Neural cell (in vitro differentiated cells): Measurements from ENCODE around the gene CDH1. TPM values are rescaled to one million over a fixed set of nuclear protein-coding genes. Genes with fewer than 3 reads are reported as not detected.

Source experiments
- H2AFZ ChIP-seq: fragments of 200-600, 300-800 bp; sonication (generic), shearing (Covaris generic); 2 replicates; pipeline ENCODE4 v1.6.0; 2014; ENCODE audit warnings: low read depth, mild to moderate bottlenecking, antibody characterized with exemption, low read length, moderate library complexity
- H3F3A ChIP-seq: fragments of 200-600 bp; shearing (Covaris generic); 2 replicates; pipeline ENCODE4 v1.6.1; 2016; ENCODE audit warnings: mild to moderate bottlenecking, moderate library complexity, mixed read lengths, antibody characterized with exemption, low read length; ENCODE audit not compliant: insufficient read depth, poor library complexity, severe bottlenecking
- H3K27ac ChIP-seq: fragments of 200-600, 300-800 bp; sonication (generic), shearing (Covaris generic); 2 replicates; pipeline ENCODE4 v1.5.1; 2014; ENCODE audit warnings: mild to moderate bottlenecking, low read length, moderate library complexity
- H3K27me3 ChIP-seq: fragments of 300-800, 200-600 bp; sonication (generic), shearing (Covaris generic); 2 replicates; pipeline ENCODE4 v1.6.0; 2014; ENCODE audit warnings: mild to moderate bottlenecking, low read depth, low read length, moderate library complexity; ENCODE audit not compliant: insufficient read depth
- H3K36me3 ChIP-seq: fragments of 300-800, 200-600 bp; sonication (generic), shearing (Covaris generic); 2 replicates; pipeline ENCODE4 v1.5.1; 2014; ENCODE audit warnings: mild to moderate bottlenecking, antibody characterized with exemption, low read length, moderate library complexity; ENCODE audit not compliant: insufficient read depth
- H3K4me2 ChIP-seq: fragments of 300-800, 200-600 bp; sonication (generic), shearing (Covaris generic); 2 replicates; pipeline ENCODE4 v1.6.0; 2014; ENCODE audit warnings: mild to moderate bottlenecking, low read length
- H3K4me3 ChIP-seq: fragments of 300-800, 200-600 bp; sonication (generic), shearing (Covaris generic); 2 replicates; pipeline ENCODE4 v1.5.1; 2014; ENCODE audit warnings: mild to moderate bottlenecking, low read length, moderate library complexity
- H3K79me2 ChIP-seq: fragments of 200-600 bp; shearing (Covaris generic); replicated peaks from 2 replicates; pipeline ENCODE4 v1.6.0; 2014; ENCODE audit warnings: mild to moderate bottlenecking, low read length, moderate library complexity; ENCODE audit not compliant: insufficient read depth
- H3K9ac ChIP-seq: fragments of 300-800, 200-600 bp; sonication (generic), shearing (Covaris generic); 2 replicates; pipeline ENCODE4 v1.6.1; 2016; ENCODE audit warnings: mild to moderate bottlenecking, low read length, mixed read lengths
- H3K9me2 ChIP-seq: fragments of 200-600 bp; shearing (Covaris generic); 2 replicates; pipeline ENCODE4 v1.6.1; 2016; ENCODE audit warnings: mild to moderate bottlenecking, low read length, mixed read lengths; ENCODE audit not compliant: insufficient read depth
- H3K9me3 ChIP-seq: fragments of 200-600, 300-800 bp; sonication (generic), shearing (Covaris generic); 2 replicates; pipeline ENCODE4 v1.6.1; 2016; ENCODE audit warnings: mild to moderate bottlenecking, mixed run types, low read length, moderate library complexity, mixed read lengths
- H4K20me1 ChIP-seq: fragments of 200-600 bp; shearing (Covaris generic); 2 replicates; pipeline ENCODE4 v1.6.1; 2016; ENCODE audit warnings: mild to moderate bottlenecking, mixed run types; ENCODE audit not compliant: insufficient read depth
- EP300 ChIP-seq: fragments of 450-650 bp; conservative IDR thresholded peaks from 2 replicates; pipeline ENCODE4 v1.6.1; 2014; ENCODE audit warnings: antibody characterized with exemption, mild to moderate bottlenecking, moderate library complexity; ENCODE audit not compliant: poor library complexity, severe bottlenecking
- MXI1 ChIP-seq: fragments of 450-650 bp; conservative IDR thresholded peaks from 2 replicates; pipeline ENCODE4 v1.6.1; 2014; ENCODE audit warnings: antibody characterized with exemption, mild to moderate bottlenecking; ENCODE audit not compliant: poor library complexity, severe bottlenecking
- POLR2AphosphoS5 ChIP-seq: IDR thresholded peaks from 2 replicates; pipeline ENCODE4 v1.6.1; 2012
- RAD21 ChIP-seq: fragments of 450-650 bp; conservative IDR thresholded peaks from 2 replicates; pipeline ENCODE4 v1.6.1; 2014; ENCODE audit warnings: antibody characterized with exemption, mild to moderate bottlenecking, moderate library complexity
- SMC3 ChIP-seq: fragments of 450-650 bp; conservative IDR thresholded peaks from 2 replicates; pipeline ENCODE4 v1.6.1; 2014; ENCODE audit warnings: antibody characterized with exemption, mild to moderate bottlenecking, moderate library complexity; ENCODE audit not compliant: poor library complexity
- polyA minus RNA-seq: library from RNA; depleted of rRNA, polyadenylated mRNA; stranded (reverse); fragments of >200 nt; gene quantifications from 2 replicates; pipeline ENCODE4 v1.2.3, GENCODE V29; 2014
- polyA plus RNA-seq: library from polyadenylated mRNA; depleted of rRNA; stranded (reverse); fragments of >200 nt; gene quantifications from 2 replicates; pipeline ENCODE4 v1.2.3, GENCODE V29; 2014
- TF ChIP-seq, protein P1 (sequence below): fragments of 450-650 bp; IDR thresholded peaks from 2 replicates; pipeline ENCODE4 v1.5.1; 2014; ENCODE audit warnings: antibody characterized with exemption, mild to moderate bottlenecking, moderate library complexity; ENCODE audit not compliant: poor library complexity, severe bottlenecking
- TF ChIP-seq, protein P2 (sequence below): IDR thresholded peaks from 2 replicates; pipeline ENCODE4 v1.6.1; 2012; ENCODE audit warnings: borderline replicate concordance

Gene CDH1
- 0.86 and 1.2 TPM in 2 replicates for polyA plus RNA-seq
- 0.23 TPM in 1 of 2 replicates, not detected in the other for polyA minus RNA-seq

- Histone ChIP-seq H3K9me3 (no peaks in the 10 kb centered on the region), H3K36me3 (no peaks in the 10 kb centered on the region), H3K27ac (no peak within 1 kb of the TSS), H3K9me2 (no peaks in the 10 kb centered on the region), H3K4me2 (peak within 1 kb of the TSS; percentile 30), H4K20me1 (no peaks in the 10 kb centered on the region), H3F3A (no peaks in the 10 kb centered on the region), H3K4me3 (peak within 1 kb of the TSS; percentile 73), H3K9ac (peak within 1 kb of the TSS; percentile 5), H3K79me2 (no peaks in the 10 kb centered on the region), H2AFZ (no peak within 1 kb of the TSS), H3K27me3 (peaks cover 34% of the 10 kb centered on the region)
- TF ChIP-seq MXI1 (peak; percentile 20), SMC3 (no peak), EP300 (no peak), RAD21 (no peak), POLR2AphosphoS5 (no peak)
- TF ChIP-seq, protein P1, sequence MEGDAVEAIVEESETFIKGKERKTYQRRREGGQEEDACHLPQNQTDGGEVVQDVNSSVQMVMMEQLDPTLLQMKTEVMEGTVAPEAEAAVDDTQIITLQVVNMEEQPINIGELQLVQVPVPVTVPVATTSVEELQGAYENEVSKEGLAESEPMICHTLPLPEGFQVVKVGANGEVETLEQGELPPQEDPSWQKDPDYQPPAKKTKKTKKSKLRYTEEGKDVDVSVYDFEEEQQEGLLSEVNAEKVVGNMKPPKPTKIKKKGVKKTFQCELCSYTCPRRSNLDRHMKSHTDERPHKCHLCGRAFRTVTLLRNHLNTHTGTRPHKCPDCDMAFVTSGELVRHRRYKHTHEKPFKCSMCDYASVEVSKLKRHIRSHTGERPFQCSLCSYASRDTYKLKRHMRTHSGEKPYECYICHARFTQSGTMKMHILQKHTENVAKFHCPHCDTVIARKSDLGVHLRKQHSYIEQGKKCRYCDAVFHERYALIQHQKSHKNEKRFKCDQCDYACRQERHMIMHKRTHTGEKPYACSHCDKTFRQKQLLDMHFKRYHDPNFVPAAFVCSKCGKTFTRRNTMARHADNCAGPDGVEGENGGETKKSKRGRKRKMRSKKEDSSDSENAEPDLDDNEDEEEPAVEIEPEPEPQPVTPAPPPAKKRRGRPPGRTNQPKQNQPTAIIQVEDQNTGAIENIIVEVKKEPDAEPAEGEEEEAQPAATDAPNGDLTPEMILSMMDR, result no peak
- TF ChIP-seq, protein P2, sequence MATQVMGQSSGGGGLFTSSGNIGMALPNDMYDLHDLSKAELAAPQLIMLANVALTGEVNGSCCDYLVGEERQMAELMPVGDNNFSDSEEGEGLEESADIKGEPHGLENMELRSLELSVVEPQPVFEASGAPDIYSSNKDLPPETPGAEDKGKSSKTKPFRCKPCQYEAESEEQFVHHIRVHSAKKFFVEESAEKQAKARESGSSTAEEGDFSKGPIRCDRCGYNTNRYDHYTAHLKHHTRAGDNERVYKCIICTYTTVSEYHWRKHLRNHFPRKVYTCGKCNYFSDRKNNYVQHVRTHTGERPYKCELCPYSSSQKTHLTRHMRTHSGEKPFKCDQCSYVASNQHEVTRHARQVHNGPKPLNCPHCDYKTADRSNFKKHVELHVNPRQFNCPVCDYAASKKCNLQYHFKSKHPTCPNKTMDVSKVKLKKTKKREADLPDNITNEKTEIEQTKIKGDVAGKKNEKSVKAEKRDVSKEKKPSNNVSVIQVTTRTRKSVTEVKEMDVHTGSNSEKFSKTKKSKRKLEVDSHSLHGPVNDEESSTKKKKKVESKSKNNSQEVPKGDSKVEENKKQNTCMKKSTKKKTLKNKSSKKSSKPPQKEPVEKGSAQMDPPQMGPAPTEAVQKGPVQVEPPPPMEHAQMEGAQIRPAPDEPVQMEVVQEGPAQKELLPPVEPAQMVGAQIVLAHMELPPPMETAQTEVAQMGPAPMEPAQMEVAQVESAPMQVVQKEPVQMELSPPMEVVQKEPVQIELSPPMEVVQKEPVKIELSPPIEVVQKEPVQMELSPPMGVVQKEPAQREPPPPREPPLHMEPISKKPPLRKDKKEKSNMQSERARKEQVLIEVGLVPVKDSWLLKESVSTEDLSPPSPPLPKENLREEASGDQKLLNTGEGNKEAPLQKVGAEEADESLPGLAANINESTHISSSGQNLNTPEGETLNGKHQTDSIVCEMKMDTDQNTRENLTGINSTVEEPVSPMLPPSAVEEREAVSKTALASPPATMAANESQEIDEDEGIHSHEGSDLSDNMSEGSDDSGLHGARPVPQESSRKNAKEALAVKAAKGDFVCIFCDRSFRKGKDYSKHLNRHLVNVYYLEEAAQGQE, result no peak
These were observed at the start of gene CDH1 for GRCh38 chr16:68737046-68737729. CDH1 (plus strand) TSS chr16:68737292; CDS start chr16:68737416, 124 bp downstream.

- Histone ChIP-seq H3K36me3 (no peaks in the 10 kb centered on the region), H2AFZ (no peak overlapping the region), H3K4me2 (no peak overlapping the region), H3F3A (no peaks in the 10 kb centered on the region), H3K27ac (no peak overlapping the region), H3K79me2 (no peaks in the 10 kb centered on the region), H4K20me1 (no peaks in the 10 kb centered on the region), H3K9me2 (no peaks in the 10 kb centered on the region), H3K4me3 (no peak overlapping the region), H3K9ac (no peak overlapping the region), H3K9me3 (no peaks in the 10 kb centered on the region), H3K27me3 (no peaks in the 10 kb centered on the region)
- no peak for TF ChIP-seq POLR2AphosphoS5
- no peak for TF ChIP-seq MXI1
- TF ChIP-seq RAD21, result no peak
- TF ChIP-seq, protein P2, result no peak
- TF ChIP-seq, protein P1, result no peak
These were observed 47.2 kb upstream of the CDH1 start for GRCh38 chr16:68689921-68690320.
